ENCODE measurements around the gene TF.

GRCh38 chr3:133805702-133806475 lies 59.7 kb downstream of the TF start, which contains the start of gene SRPRB:
- TF ChIP-seq CTCF (IDR thresholded peaks at IDR 0.05; ENCODE audit: low read depth, low read length): no peak
- TF ChIP-seq POLR2A (IDR thresholded peaks at IDR 0.05; ENCODE audit: extremely low read depth, insufficient read length): peak; percentile 90
